AG09309 (cell line): ENCODE results near the gene NTN3.
"Not testable (repeated sequence)": the region's sequence is repeated elsewhere in the genome, so short reads cannot be mapped to it uniquely, and the experiment has no call there.

Experiments used
- DNase-seq: peaks from one replicate; pipeline ENCODE4 v3.0.0-alpha.2; 2010; ENCODE audit warnings: low read depth
- H3K4me3 ChIP-seq: 2 replicates; pipeline ENCODE4 v1.5.1; 2011; ENCODE audit warnings: mild to moderate bottlenecking, low read depth, low read length, moderate library complexity; ENCODE audit not compliant: control insufficient read depth
- TF ChIP-seq, protein P1 (sequence below): IDR thresholded peaks from 2 replicates; pipeline ENCODE4 v1.5.1; 2011; ENCODE audit warnings: mild to moderate bottlenecking, low read depth, low read length, inconsistent platforms; ENCODE audit not compliant: insufficient read depth, control insufficient read depth; ENCODE audit errors: missing control alignments

Gene NTN3

GRCh38 chr16:2432801-2433505, 38.1 kb upstream of the NTN3 start:
- TF ChIP-seq, protein P1, sequence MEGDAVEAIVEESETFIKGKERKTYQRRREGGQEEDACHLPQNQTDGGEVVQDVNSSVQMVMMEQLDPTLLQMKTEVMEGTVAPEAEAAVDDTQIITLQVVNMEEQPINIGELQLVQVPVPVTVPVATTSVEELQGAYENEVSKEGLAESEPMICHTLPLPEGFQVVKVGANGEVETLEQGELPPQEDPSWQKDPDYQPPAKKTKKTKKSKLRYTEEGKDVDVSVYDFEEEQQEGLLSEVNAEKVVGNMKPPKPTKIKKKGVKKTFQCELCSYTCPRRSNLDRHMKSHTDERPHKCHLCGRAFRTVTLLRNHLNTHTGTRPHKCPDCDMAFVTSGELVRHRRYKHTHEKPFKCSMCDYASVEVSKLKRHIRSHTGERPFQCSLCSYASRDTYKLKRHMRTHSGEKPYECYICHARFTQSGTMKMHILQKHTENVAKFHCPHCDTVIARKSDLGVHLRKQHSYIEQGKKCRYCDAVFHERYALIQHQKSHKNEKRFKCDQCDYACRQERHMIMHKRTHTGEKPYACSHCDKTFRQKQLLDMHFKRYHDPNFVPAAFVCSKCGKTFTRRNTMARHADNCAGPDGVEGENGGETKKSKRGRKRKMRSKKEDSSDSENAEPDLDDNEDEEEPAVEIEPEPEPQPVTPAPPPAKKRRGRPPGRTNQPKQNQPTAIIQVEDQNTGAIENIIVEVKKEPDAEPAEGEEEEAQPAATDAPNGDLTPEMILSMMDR, result no peak

DNA sequence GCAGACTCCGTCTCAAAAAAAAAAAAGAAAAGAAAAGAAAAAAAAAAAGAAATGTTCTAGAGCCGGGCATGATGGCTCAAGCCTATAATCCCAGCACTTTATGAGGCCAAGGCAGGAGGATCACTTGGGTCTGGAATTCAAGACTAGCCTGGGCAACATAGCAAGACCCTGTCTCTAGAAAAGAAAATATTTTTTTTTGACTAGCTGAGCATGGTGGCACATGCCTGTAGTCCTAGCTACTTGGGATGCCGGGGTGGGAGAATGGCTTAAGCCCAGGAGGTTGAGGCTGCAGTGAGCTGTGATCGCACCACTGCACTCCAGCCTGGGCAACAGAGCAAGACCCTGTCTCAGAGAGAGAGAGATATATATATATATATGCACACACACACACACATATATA, 35.9 kb upstream of the NTN3 start:
- DNase-seq, H3K4me3 ChIP-seq: not testable (repeated sequence)

More at GRCh38 chr16:2432801-2433505, 38.1 kb upstream of the NTN3 start:
- no peak for DNase-seq
- H3K4me3 ChIP-seq, result no peak overlapping the region

GRCh38 chr16:2436110-2436509, 35.0 kb upstream of the NTN3 start:
- H3K4me3 ChIP-seq, result no peak overlapping the region
- no peak for DNase-seq
- TF ChIP-seq, protein P1, result no peak

- TF ChIP-seq, protein P1, result no peak
- no peak for DNase-seq
- H3K4me3 ChIP-seq, result no peak overlapping the region
These were observed 33.9 kb upstream of the NTN3 start for GRCh38 chr16:2437032-2437790.

DNA sequence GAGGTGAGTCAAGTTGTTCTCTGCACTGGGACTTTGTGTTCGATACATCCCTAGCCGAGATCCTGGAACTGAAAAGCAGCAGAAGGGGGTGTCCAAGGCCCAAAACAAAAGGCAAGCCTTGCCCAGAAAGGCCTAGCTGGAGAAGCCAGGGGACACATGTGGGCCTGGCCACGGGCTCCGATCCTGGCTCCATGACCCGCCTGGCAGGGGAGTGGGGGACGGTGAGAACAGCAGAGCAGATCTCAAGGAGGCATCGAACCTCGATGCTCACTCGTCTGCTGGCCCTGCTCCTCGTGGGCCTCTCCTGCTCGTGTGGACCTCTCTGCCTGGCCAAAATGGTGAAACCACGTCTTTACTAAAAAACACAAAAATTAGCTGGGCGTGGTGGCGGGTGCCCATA, 33.0 kb upstream of the NTN3 start:
- TF ChIP-seq, protein P1, result no peak
- no peak overlapping the region for H3K4me3 ChIP-seq
- DNase-seq, result no peak

DNA sequence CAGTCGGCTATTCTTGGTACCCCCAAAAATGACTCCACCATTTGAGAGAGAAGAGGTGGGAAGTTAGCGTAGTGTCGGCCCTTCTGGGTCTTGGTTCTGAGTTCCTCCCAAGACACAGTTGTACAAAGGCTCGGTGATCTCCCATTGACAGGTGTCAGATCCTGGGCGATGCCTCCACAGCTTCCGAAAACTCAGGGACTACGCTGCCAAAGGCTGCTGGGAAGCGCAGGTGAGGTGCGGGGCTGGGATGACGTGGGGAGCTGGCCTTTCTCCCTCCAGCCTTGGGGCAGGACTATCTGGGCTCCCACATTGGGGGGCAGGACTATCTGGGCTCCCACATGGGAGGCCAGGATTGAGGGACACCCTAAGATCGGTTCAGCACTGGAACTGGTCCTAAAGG, 31.5 kb upstream of the NTN3 start:
- TF ChIP-seq, protein P1, result no peak
- H3K4me3 ChIP-seq, result no peak overlapping the region
- DNase-seq, result no peak

DNA sequence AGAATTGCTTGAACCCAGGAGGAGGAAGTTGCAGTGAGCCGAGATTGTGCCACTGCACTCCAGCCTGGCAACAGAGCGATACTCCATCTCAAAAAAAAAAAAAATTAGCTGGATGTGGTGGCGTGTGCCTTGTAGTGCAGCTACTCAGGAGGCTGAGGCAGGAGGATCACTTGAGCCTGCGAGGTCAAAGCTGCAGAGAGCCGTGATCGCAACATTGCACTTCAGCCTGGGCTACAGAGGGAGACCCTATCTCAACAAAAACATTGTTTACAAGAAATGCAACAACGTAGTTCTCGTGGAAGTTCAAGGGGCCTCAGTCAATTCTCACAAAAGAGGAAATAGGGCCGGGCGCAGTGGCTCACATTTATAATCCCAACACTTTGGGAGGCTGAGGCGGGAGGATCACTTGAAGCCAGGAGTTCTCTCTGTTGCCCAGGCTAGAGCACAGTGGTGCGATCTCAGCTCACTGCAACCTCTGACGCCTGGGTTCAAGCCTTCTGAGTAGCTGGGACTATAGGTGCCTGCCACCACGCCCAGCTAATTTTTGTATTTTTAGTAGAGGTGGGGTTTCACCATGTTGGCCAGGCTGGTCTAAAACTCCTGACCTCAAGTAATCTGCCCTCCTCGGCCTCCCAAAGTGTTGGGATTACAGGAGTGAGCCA, 29.8 kb upstream of the NTN3 start:
- H3K4me3 ChIP-seq, DNase-seq: not testable (repeated sequence)
